ENCODE data around the gene MSX1. TPM values are rescaled to one million over a fixed set of nuclear protein-coding genes. Genes with fewer than 3 reads are reported as not detected.

Gene MSX1
- total and polyA plus RNA-seq, 2 donors (not counting 3 experiments of a cell fraction or from before 2014, with no cell fraction given), result 5.0 to 6.2 TPM

DNA sequence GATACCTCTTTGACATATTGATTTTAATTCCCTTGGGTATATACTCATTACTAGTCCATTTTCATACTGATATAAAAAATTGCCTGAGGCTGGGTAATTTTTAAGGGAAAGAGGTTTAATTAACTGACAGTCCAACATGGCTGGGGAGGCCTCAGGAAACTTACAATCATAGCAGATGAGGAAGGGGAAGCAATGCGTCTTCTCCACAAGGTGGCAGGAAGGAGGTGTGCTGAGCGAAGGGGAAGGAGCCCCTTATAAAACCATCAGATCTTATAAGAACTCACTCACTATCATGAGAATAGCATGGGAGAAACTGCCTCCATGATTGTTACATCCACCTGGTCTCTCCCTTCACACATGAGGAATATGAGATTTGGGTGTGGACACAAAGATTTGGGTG, 42.4 kb downstream of the MSX1 start:
- intact Hi-C loops (cut with micrococcal nuclease), result no loop called here
- no peak for FAIRE-seq
- Histone ChIP-seq H3K27ac (ENCODE audit: insufficient read depth, low read depth, low read length) (no peak overlapping the region), H3K4me2 (ENCODE audit: insufficient read depth, low read length) (no peak overlapping the region), H2AFZ (ENCODE audit: low read depth, low read length) (no peak overlapping the region), H3K27me3 (ENCODE audit: control insufficient read depth in 2 of 2, insufficient read depth in 2 of 2, low read length in 2 of 2) (no peaks in the 10 kb centered on the region), H3K4me1 (ENCODE audit: control insufficient read depth, extremely low read depth, insufficient read depth, low read length) (no peaks in the 10 kb centered on the region), H3K79me2 (ENCODE audit: control insufficient read depth, insufficient read depth, low read length) (no peaks in the 10 kb centered on the region), H3K9me1 (replicated peaks; ENCODE audit: control insufficient read depth, extremely low read depth, insufficient read depth, low read length) (no peaks in the 10 kb centered on the region), H3K9ac (replicated peaks; ENCODE audit: extremely low read depth, insufficient read depth, low read length) (no peak overlapping the region), H3K36me3 (ENCODE audit: control insufficient read depth in 2 of 2, extremely low read depth in 1 of 2, insufficient read depth in 2 of 2, low read length in 2 of 2) (no peaks in the 10 kb centered on the region), H3K9me3 (replicated peaks; ENCODE audit: control insufficient read depth, insufficient read depth, low read length) (no peaks in the 10 kb centered on the region), H4K20me1 (replicated peaks; ENCODE audit: control insufficient read depth, extremely low read depth, insufficient read depth, low read length) (no peaks in the 10 kb centered on the region), H3K4me3 (replicated peaks in 1 of 3; ENCODE audit: insufficient read depth in 1 of 3, low read depth in 1 of 3, low read length in 3 of 3) (no peak overlapping the region)
- ChIA-PET POLR2A (no interaction called here), CTCF (no interaction called here)
- no TSS peak for BruUV-seq (replicated peaks)
- no peak for DNase-seq (ENCODE audit: low read depth, low spot score)
- no peak for TF ChIP-seq EZH2 (IDR thresholded peaks at IDR 0.05; ENCODE audit: borderline replicate concordance, low read depth, low read length, severe bottlenecking)
- no peak for TF ChIP-seq FOS (IDR thresholded peaks at IDR 0.05; ENCODE audit: borderline replicate concordance, insufficient read depth, low read length)
- TF ChIP-seq, protein P1, sequence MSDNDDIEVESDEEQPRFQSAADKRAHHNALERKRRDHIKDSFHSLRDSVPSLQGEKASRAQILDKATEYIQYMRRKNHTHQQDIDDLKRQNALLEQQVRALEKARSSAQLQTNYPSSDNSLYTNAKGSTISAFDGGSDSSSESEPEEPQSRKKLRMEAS (IDR thresholded peaks at IDR 0.05; ENCODE audit: insufficient read depth, insufficient read length), result no peak
- TF ChIP-seq JUN (IDR thresholded peaks at IDR 0.05; ENCODE audit: borderline replicate concordance, insufficient read depth, insufficient read length, low read depth), result no peak
- no peak for TF ChIP-seq MYC (IDR thresholded peaks at IDR 0.05; ENCODE audit: low read depth, low read length)
- TF ChIP-seq, protein P2, sequence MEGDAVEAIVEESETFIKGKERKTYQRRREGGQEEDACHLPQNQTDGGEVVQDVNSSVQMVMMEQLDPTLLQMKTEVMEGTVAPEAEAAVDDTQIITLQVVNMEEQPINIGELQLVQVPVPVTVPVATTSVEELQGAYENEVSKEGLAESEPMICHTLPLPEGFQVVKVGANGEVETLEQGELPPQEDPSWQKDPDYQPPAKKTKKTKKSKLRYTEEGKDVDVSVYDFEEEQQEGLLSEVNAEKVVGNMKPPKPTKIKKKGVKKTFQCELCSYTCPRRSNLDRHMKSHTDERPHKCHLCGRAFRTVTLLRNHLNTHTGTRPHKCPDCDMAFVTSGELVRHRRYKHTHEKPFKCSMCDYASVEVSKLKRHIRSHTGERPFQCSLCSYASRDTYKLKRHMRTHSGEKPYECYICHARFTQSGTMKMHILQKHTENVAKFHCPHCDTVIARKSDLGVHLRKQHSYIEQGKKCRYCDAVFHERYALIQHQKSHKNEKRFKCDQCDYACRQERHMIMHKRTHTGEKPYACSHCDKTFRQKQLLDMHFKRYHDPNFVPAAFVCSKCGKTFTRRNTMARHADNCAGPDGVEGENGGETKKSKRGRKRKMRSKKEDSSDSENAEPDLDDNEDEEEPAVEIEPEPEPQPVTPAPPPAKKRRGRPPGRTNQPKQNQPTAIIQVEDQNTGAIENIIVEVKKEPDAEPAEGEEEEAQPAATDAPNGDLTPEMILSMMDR (IDR thresholded peaks at IDR 0.05; ENCODE audit: extremely low read depth in 1 of 2, insufficient read depth in 1 of 2, low read depth in 1 of 2, low read length in 2 of 2), result no peak
- TF ChIP-seq POLR2A (IDR thresholded peaks at IDR 0.05; ENCODE audit: low read depth, low read length), result no peak
- no peak for TF ChIP-seq POLR2AphosphoS5 (IDR thresholded peaks at IDR 0.05; ENCODE audit: insufficient read depth, low read depth, low read length)
- no peak for TF ChIP-seq GATA2 (IDR thresholded peaks at IDR 0.05; ENCODE audit: insufficient read depth, insufficient read length, low read depth, low read length)
- dilution Hi-C loops (cut with MboI; ENCODE audit: extremely low pct_ligation_motif_present, low sequenced_read_pairs), result no loop called here
